ENCODE measurements around the gene PRSS1.

DNA sequence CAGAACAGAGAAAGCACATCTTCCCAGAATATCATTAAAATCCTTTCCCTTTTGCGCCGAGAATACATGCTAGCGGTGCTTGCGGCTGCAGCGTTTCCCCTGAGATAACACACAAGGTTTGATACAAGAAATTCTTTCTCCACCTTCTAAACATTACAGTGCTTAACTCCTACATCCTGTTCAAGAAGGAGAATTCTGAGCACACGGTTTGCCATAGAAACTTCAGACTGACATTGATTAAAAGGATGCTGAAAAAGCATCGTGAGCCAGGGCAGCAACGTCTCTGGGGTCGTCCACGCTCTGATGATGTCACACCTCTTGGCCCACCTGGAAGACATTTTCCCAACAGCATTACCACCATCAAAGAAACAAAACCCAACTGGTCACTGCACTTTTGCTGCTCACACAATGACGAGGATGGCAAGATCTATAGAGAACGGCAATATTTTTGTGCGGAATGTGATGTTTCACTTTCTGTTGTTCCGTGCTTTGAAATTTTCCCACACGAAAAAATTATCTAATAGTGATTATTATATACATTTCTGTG, 27.0 kb upstream of the PRSS1 start:
- TF ChIP-seq, protein P1, sequence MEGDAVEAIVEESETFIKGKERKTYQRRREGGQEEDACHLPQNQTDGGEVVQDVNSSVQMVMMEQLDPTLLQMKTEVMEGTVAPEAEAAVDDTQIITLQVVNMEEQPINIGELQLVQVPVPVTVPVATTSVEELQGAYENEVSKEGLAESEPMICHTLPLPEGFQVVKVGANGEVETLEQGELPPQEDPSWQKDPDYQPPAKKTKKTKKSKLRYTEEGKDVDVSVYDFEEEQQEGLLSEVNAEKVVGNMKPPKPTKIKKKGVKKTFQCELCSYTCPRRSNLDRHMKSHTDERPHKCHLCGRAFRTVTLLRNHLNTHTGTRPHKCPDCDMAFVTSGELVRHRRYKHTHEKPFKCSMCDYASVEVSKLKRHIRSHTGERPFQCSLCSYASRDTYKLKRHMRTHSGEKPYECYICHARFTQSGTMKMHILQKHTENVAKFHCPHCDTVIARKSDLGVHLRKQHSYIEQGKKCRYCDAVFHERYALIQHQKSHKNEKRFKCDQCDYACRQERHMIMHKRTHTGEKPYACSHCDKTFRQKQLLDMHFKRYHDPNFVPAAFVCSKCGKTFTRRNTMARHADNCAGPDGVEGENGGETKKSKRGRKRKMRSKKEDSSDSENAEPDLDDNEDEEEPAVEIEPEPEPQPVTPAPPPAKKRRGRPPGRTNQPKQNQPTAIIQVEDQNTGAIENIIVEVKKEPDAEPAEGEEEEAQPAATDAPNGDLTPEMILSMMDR (IDR thresholded peaks at IDR 0.05) = no peak
- TF ChIP-seq POLR2A (IDR thresholded peaks at IDR 0.05) (no peak), EP300 (IDR thresholded peaks at IDR 0.05) (no peak)
